ENCODE data around the gene SOX10. TPM values are rescaled to one million over a fixed set of nuclear protein-coding genes. Genes with fewer than 3 reads are reported as not detected.

Gene SOX10
- total RNA-seq, 1 donor from 2014 or later: 1.2 TPM

GRCh38 chr22:37968452-37969251 is 15.7 kb downstream of the SOX10 start:
- no peak for DNase-seq
- no peaks in the 10 kb centered on the region for H3K27me3 ChIP-seq (ENCODE audit: low read depth)
- intact Hi-C loops (cut with micrococcal nuclease): loop anchor here (10.0 kb wide), 1 partner anchor 154 kb away; no protein-coding TSS in a partner anchor
- no peak overlapping the region for H3K4me3 ChIP-seq
- peaks cover 25% of the 10 kb centered on the region for H3K36me3 ChIP-seq
- H3K9me3 ChIP-seq (replicated peaks): no peaks in the 10 kb centered on the region
- H3K27ac ChIP-seq (replicated peaks): no peak overlapping the region
- TF ChIP-seq CTCF (IDR thresholded peaks at IDR 0.05; ENCODE audit: borderline replicate concordance): no peak
- H3K4me1 ChIP-seq: peaks cover 23% of the 10 kb centered on the region

- intact Hi-C loops (cut with micrococcal nuclease): loop anchor here (10.0 kb wide), 1 partner anchor 153 kb away; no protein-coding TSS in a partner anchor
- TF ChIP-seq CTCF (IDR thresholded peaks at IDR 0.05; ENCODE audit: borderline replicate concordance): no peak
- DNase-seq: no peak
These were observed 16.5 kb downstream of the SOX10 start for GRCh38 chr22:37967637-37968451.

DNA sequence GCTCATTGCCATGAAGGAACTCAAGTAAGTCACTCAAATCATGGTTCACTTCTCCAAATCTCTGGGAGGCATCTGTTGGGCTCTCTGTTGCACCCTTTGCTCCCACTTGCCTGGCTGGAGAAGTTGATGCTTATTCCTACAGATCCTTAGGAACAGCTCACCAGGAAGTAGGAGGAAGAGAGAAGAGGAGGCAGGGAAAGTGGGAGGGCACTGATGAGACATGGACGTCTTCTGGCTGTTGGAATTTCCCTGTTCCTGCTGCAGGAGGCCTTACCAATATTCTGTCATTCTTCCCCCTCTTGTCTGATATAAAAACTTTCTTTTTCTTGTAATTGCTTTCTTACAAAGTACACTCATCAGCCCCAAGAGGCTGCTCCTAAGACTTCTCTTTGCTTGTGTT is 17.2 kb downstream of the SOX10 start:
- no peak for TF ChIP-seq CTCF (IDR thresholded peaks at IDR 0.05; ENCODE audit: borderline replicate concordance)
- Histone ChIP-seq H3K9me3 (replicated peaks) (no peaks in the 10 kb centered on the region), H3K4me3 (no peak overlapping the region), H3K27me3 (ENCODE audit: low read depth) (no peaks in the 10 kb centered on the region), H3K27ac (replicated peaks) (no peak overlapping the region), H3K36me3 (peaks cover 40% of the 10 kb centered on the region), H3K4me1 (peaks cover 23% of the 10 kb centered on the region)
- no peak for DNase-seq
- intact Hi-C loops (cut with micrococcal nuclease): loop anchor here (10.0 kb wide), 1 partner anchor 152 kb away; no protein-coding TSS in a partner anchor

More at GRCh38 chr22:37967637-37968451, 16.5 kb downstream of the SOX10 start:
- Histone ChIP-seq H3K36me3 (peaks cover 33% of the 10 kb centered on the region), H3K27ac (replicated peaks) (no peak overlapping the region), H3K4me1 (peaks cover 23% of the 10 kb centered on the region), H3K27me3 (ENCODE audit: low read depth) (no peaks in the 10 kb centered on the region), H3K4me3 (no peak overlapping the region), H3K9me3 (replicated peaks) (no peaks in the 10 kb centered on the region)

DNA sequence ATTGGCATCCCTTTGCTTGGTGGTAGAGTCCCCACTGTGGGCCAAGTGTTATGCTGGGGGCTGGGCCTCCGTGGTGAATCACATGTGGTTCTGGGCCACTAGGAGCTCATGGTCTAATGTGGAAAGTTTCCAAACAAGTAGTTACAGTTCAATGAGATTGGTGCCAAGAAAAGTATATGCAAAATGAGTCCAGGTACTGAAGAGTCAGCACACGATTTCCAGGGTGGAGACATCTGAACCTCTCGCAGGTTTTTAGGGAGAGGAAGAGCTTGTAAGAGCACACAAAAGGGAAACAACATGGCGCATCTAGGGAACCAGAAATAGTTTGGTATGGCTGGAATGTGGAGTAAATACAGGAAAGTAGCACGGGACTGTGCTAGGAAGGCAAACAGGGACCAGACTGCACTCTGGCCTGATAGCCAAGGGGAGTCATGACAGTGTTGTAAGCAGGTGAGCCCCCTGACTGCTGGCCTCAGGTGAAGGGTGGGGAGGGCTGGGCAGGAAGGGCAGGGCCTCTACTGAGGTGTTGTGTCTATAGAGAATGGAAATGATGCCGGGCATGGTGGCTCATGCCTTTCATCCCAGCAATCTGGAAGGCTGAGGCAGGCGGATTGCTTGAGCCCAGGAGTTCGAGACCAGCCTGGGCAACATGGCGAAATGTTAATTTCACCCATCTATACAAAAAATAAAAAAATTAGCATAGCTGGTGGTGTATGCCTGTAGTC is 18.3 kb downstream of the SOX10 start:
- Histone ChIP-seq H3K4me3 (no peak overlapping the region), H3K9me3 (replicated peaks) (no peaks in the 10 kb centered on the region), H3K4me1 (peaks cover 23% of the 10 kb centered on the region), H3K27ac (replicated peaks) (peak overlapping the region; percentile 43), H3K36me3 (peaks cover 50% of the 10 kb centered on the region), H3K27me3 (ENCODE audit: low read depth) (no peaks in the 10 kb centered on the region)
- DNase-seq: no peak
- intact Hi-C loops (cut with micrococcal nuclease): loop anchor here (10.0 kb wide), 1 partner anchor 151 kb away; no protein-coding TSS in a partner anchor
- TF ChIP-seq CTCF (IDR thresholded peaks at IDR 0.05; ENCODE audit: borderline replicate concordance): no peak

GRCh38 chr22:37961062-37961461 is 23.3 kb downstream of the SOX10 start:
- Histone ChIP-seq H3K4me1 (peaks cover 18% of the 10 kb centered on the region), H3K27ac (replicated peaks) (no peak overlapping the region), H3K4me3 (no peak overlapping the region), H3K36me3 (peaks cover 72% of the 10 kb centered on the region), H3K27me3 (ENCODE audit: low read depth) (no peaks in the 10 kb centered on the region), H3K9me3 (replicated peaks) (no peaks in the 10 kb centered on the region)
- no peak for DNase-seq
- intact Hi-C loops (cut with micrococcal nuclease): loop anchor here (10.0 kb wide), 1 partner anchor 146 kb away; no protein-coding TSS in a partner anchor
- TF ChIP-seq CTCF (IDR thresholded peaks at IDR 0.05; ENCODE audit: borderline replicate concordance): no peak
